Activated T-helper 2 cell treated with anti-CD3 and anti-CD28 coated beads, Interferon-gamma antibody, Interleukin-2, Interleukin-4, amounts not matched to agents 10 μg/mL and 5 μg/mL and 100 μg/mL, durations not matched to agents 14 hours and 24 hours and 36 hours (primary cell): ENCODE results near the gene PPP1R14B. TPM values are rescaled to one million over a fixed set of nuclear protein-coding genes. Genes with fewer than 3 reads are reported as not detected.

Experiments
- DNase-seq: peaks from one replicate; pipeline ENCODE4 v3.0.0; 2021; ENCODE audit warnings: low spot score
- H3K27ac Mint-ChIP-seq: one replicate; pipeline ENCODE4 v1.8.0; 2021; ENCODE audit warnings: mixed read lengths
- H3K27me3 Mint-ChIP-seq: one replicate; pipeline ENCODE4 v1.8.0; 2021; ENCODE audit warnings: low read depth, mixed read lengths
- H3K36me3 Mint-ChIP-seq: one replicate; pipeline ENCODE4 v1.8.0; 2021; ENCODE audit warnings: low read depth, mixed read lengths
- H3K4me1 Mint-ChIP-seq: one replicate; pipeline ENCODE4 v1.8.0; 2021; ENCODE audit warnings: low read depth, mixed read lengths
- H3K4me3 Mint-ChIP-seq: one replicate; pipeline ENCODE4 v1.8.0; 2021; ENCODE audit warnings: low read depth, mild to moderate bottlenecking, moderate library complexity, mixed read lengths
- H3K9me3 Mint-ChIP-seq: one replicate; pipeline ENCODE4 v1.8.0; 2021; ENCODE audit warnings: mixed read lengths
- intact Hi-C: fragments of 100-400 bp; cut with micrococcal nuclease; formaldehyde crosslinking; loops from one replicate; pipeline ENCODE4 v1.15.1; 2023
- total RNA-seq: library from RNA; stranded (reverse); gene quantifications from 2 replicates; pipeline ENCODE4 v1.2.3, GENCODE V29; 2022

PPP1R14B gene
- total RNA-seq, 1 donor from 2014 or later, result 273 TPM

DNA sequence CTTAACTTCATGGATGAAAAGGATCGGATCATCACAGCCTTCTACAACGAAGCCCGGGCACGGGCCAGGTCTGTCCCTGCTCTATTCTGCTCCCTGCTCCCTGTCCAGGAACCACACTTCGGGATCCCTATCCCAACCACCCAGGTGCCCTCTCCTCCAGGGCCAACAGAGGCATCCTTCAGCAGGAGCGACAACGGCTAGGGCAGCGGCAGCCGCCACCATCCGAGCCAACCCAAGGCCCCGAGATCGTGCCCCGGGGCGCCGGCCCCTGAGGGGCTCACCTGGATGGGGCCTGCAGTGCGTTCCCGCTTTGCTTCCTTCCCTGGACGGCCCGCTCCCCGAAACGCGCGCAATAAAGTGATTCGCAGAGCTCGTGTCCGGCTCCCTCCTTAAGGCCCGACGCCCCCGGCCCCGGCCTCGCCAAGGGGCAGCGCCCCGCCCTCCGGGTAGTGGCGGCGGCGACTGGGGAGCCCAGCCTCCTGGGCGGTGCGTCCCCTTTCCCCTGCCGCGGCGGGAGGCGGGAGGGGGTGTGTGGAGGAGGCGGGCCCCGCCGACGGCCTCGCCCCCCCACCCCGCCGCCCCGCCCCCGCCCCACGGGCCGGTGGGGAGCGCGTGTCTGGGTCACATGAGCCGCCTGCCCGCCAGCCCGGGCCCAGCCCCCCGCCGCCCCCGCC, 12.7 kb downstream of the PPP1R14B start, which contains the start of gene VEGFB:
VEGFB (plus strand) TSS at position 672 of the 674 bp plus-strand sequence. CDS start 250 bp downstream, outside the sequence.
- Mint-ChIP-seq H3K9me3 (no peaks in the 10 kb centered on the region), H3K27me3 (no peaks in the 10 kb centered on the region), H3K4me1 (peaks cover 20% of the 10 kb centered on the region), H3K27ac (peak within 1 kb of the TSS; percentile 60), H3K4me3 (peak within 1 kb of the TSS; percentile 85), H3K36me3 (peaks cover 27% of the 10 kb centered on the region)
- intact Hi-C loops, result no loop called here
- DNase-seq, result peak; percentile 71

- Mint-ChIP-seq H3K4me3 (peak overlapping the region; percentile 72), H3K36me3 (peaks cover 18% of the 10 kb centered on the region), H3K27me3 (no peaks in the 10 kb centered on the region), H3K9me3 (no peaks in the 10 kb centered on the region), H3K27ac (peak overlapping the region; percentile 36), H3K4me1 (peaks cover 22% of the 10 kb centered on the region)
- DNase-seq, result no peak
- intact Hi-C loops, result no loop called here
Observed at GRCh38 chr11:64232967-64233315, 13.8 kb downstream of the PPP1R14B start.

GRCh38 chr11:64232182-64232966, 14.4 kb downstream of the PPP1R14B start:
- H3K4me3 Mint-ChIP-seq, result peak overlapping the region; percentile 84
- no peak for DNase-seq
- H3K27me3 Mint-ChIP-seq, result no peaks in the 10 kb centered on the region
- H3K9me3 Mint-ChIP-seq, result no peaks in the 10 kb centered on the region
- peak overlapping the region; percentile 36 for H3K27ac Mint-ChIP-seq
- intact Hi-C loops, result no loop called here
- peaks cover 26% of the 10 kb centered on the region for H3K4me1 Mint-ChIP-seq
- peaks cover 13% of the 10 kb centered on the region for H3K36me3 Mint-ChIP-seq

DNA sequence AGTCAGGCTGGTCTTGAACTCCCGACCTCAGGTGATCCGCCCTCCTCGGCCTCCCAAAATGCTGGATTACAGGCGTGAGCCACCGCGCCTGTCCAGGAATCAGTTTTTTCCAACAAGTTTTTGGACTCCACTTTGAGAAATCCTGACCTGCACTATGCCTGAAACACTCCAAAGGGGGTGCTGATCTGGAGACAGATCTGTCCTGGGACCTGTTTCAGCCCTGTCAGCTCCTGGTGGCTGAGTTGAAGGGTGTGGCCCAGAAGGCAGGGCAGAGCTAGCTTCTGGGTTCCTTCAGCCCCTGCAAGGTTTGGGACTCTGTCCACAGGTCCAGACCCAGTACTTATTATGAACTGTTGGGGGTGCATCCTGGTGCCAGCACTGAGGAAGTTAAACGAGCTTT, 15.2 kb downstream of the PPP1R14B start:
- Mint-ChIP-seq H3K4me1 (peaks cover 29% of the 10 kb centered on the region), H3K4me3 (peak overlapping the region; percentile 84), H3K9me3 (no peaks in the 10 kb centered on the region), H3K36me3 (peaks cover 6% of the 10 kb centered on the region), H3K27me3 (no peaks in the 10 kb centered on the region), H3K27ac (no peak overlapping the region)
- intact Hi-C loops, result no loop called here
- no peak for DNase-seq

GRCh38 chr11:64230985-64231365, 15.8 kb downstream of the PPP1R14B start:
- no peak for DNase-seq
- intact Hi-C loops, result no loop called here
- H3K36me3 Mint-ChIP-seq, result peaks cover 6% of the 10 kb centered on the region
- peak overlapping the region; percentile 84 for H3K4me3 Mint-ChIP-seq
- peak overlapping the region; percentile 68 for H3K27ac Mint-ChIP-seq
- peaks cover 29% of the 10 kb centered on the region for H3K4me1 Mint-ChIP-seq
- H3K27me3 Mint-ChIP-seq, result no peaks in the 10 kb centered on the region
- no peaks in the 10 kb centered on the region for H3K9me3 Mint-ChIP-seq

DNA sequence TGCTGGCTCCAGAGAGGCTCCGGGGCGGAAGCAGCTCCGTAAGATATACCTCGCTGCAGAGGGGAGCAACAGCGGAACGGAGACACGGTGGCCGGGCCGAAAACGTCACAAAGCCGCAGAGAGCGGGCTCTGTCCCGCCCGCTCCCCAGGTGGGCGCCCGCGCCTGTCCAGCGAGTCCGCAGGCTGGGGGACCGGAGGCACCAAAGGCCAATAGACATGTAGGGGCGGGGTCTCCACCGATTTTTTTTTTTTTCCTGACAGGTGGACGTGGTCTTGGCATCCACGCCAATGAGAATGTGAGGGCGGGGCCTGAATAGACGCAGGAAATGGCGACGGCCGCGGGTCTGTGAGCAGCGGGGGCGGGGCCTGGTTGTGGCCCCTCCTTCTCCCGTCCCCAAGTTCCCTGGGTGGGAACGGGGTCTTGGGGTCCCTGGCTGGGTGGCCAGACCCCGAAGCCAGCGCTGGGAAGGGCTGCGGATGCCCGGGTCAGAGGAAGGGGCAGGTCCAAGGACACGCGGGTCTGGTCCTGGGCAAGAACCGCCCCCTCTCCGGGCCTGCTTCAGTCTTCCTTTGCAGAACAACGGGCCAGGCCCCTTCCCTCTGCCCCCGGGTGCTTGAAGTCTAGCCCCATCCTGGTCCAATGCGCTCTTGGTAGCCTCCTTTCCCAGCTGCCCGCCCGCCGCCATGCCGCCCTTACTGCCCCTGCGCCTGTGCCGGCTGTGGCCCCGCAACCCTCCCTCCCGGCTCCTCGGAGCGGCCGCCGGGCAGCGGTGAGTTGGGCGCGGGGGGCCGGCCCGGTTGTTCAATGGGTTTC, 16.4 kb downstream of the PPP1R14B start, which contains the start of gene DNAJC4:
DNAJC4 (plus strand) TSS at position 378 of the 814 bp plus-strand sequence; CDS start at position 685, 307 bp downstream.
- H3K4me3 Mint-ChIP-seq, result peak within 1 kb of the TSS; percentile 84
- DNase-seq, result peak; percentile 89
- no peaks in the 10 kb centered on the region for H3K27me3 Mint-ChIP-seq
- intact Hi-C loops, result no loop called here
- H3K4me1 Mint-ChIP-seq, result peaks cover 26% of the 10 kb centered on the region
- H3K27ac Mint-ChIP-seq, result peak within 1 kb of the TSS; percentile 81
- H3K9me3 Mint-ChIP-seq, result no peaks in the 10 kb centered on the region
- peaks cover 3% of the 10 kb centered on the region for H3K36me3 Mint-ChIP-seq

DNA sequence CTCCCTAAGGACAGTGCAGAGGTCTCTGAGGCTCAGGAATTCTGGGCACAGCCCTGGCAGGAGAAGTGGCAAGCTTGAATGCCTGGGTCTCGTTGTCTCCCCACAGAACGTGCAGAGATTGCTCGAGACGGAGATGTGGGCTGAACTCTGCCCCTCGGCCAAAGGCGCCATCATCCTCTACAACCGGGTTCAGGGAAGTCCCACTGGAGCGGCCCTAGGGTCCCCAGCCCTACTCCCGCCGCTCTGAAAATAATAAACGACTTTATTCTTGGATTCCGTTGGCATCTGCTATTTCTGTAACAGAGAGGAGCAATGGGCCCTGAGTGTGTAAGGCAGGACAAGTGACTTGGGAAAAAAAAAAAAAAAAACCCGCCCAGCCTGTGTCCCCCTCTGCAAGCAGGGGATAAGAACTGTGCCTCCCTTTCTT, 17.0 kb downstream of the PPP1R14B start:
- Mint-ChIP-seq H3K4me1 (peaks cover 22% of the 10 kb centered on the region), H3K36me3 (peaks cover 6% of the 10 kb centered on the region), H3K4me3 (peak overlapping the region; percentile 84), H3K27me3 (no peaks in the 10 kb centered on the region), H3K27ac (peak overlapping the region; percentile 81), H3K9me3 (no peaks in the 10 kb centered on the region)
- DNase-seq, result no peak
- intact Hi-C loops, result loop anchor here (5.0 kb wide), 1 partner anchor 42 kb away; the partner anchor contains the start of gene STIP1

- peaks cover 7% of the 10 kb centered on the region for H3K36me3 Mint-ChIP-seq
- H3K27me3 Mint-ChIP-seq, result no peaks in the 10 kb centered on the region
- H3K4me1 Mint-ChIP-seq, result peaks cover 22% of the 10 kb centered on the region
- intact Hi-C loops, result loop anchor here (5.0 kb wide), 1 partner anchor 42 kb away; the partner anchor contains the start of gene STIP1
- H3K4me3 Mint-ChIP-seq, result peak overlapping the region; percentile 84
- DNase-seq, result no peak
- no peaks in the 10 kb centered on the region for H3K9me3 Mint-ChIP-seq
- H3K27ac Mint-ChIP-seq, result no peak overlapping the region
Observed at GRCh38 chr11:64229090-64229743, 17.5 kb downstream of the PPP1R14B start.

GRCh38 chr11:64227405-64227956, 19.3 kb downstream of the PPP1R14B start:
- Mint-ChIP-seq H3K27ac (peak overlapping the region; percentile 62), H3K27me3 (no peaks in the 10 kb centered on the region), H3K9me3 (no peaks in the 10 kb centered on the region), H3K4me3 (peak overlapping the region; percentile 84), H3K36me3 (peaks cover 11% of the 10 kb centered on the region), H3K4me1 (peaks cover 22% of the 10 kb centered on the region)
- intact Hi-C loops, result loop anchor here (5.0 kb wide), 1 partner anchor 40 kb away; the partner anchor contains the start of gene STIP1
- DNase-seq, result no peak

DNA sequence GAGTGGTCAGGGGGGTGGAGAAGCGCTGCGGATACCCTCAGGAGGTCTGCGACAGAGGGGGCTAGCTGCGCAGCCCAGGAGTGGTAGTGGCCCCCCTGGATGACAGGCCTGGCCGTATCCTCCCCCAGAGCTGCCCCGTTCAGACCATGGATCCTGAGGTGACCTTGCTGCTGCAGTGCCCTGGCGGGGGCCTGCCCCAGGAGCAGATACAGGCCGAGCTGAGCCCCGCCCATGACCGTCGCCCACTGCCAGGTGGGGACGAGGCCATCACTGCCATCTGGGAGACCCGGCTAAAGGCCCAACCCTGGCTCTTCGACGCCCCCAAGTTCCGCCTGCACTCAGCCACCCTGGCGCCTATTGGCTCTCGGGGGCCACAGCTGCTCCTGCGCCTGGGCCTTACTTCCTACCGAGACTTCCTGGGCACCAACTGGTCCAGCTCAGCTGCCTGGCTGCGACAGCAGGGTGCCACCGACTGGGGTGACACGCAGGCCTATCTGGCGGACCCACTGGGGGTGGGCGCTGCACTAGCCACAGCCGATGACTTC, 20.2 kb downstream of the PPP1R14B start:
- peak overlapping the region; percentile 84 for H3K4me3 Mint-ChIP-seq
- peaks cover 22% of the 10 kb centered on the region for H3K4me1 Mint-ChIP-seq
- intact Hi-C loops, result loop anchor here (1.0 to 5.0 kb wide), 3 partner anchors 15 to 39 kb away; partner anchors contain the start of genes FKBP2 and STIP1
- H3K27ac Mint-ChIP-seq, result peak overlapping the region; percentile 62
- DNase-seq, result peak; percentile 59
- no peaks in the 10 kb centered on the region for H3K9me3 Mint-ChIP-seq
- peaks cover 14% of the 10 kb centered on the region for H3K36me3 Mint-ChIP-seq
- no peaks in the 10 kb centered on the region for H3K27me3 Mint-ChIP-seq

DNA sequence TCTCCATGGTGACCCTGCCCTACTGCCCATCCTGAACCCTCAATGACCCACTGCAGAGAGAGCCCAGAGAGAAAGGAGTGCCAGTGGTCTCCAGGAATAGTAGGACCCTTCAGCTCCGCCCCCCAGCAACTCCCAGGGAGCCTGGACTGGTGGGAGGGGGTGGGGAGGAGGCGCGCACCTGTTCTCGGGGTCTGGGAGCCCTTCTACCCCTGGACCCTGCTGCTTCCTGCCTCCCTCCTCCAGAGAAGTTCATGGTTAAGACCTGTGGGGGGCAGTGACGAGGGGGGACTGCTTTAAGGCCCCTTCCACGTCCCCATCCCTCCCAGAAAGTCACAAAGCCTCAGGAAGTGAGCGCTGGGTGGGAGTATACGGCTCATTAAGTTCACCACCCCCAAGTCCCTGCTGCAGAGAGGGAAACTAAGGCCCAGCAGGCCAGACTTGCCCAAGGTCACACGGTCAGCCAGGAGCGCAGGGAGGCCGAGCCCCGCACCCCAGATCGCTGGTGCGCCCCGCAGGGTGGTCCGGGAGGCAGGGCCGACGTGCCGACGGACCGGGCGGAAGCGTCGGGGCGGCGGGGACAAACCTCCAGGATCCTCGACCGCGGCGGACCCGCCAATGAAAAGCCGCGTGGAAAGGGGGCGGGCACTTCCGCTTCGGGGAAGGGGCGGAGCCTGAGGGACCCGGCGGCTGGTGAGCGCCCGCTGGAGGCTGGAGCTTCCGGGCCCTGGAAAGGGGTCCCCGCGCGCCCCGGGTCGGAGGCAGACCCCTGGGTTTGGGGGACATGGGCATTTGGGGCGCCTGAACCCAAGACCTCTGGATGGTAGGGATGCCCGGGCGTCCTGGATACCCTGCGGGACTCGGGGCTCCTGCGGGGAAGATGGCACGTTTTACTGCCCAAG, 20.9 kb downstream of the PPP1R14B start, which contains the start of the genes NUDT22 and TRPT1:
NUDT22 (plus strand) TSS at position 667 of the 899 bp plus-strand sequence. CDS start 379 bp downstream, outside the sequence.
TRPT1 (minus strand) TSS at position 579 of the 899 bp plus-strand sequence; CDS start at position 253, 326 bp downstream.
- H3K4me1 Mint-ChIP-seq, result peaks cover 21% of the 10 kb centered on the region
- H3K27ac Mint-ChIP-seq, result peak within 1 kb of the TSS; percentile 62
- H3K9me3 Mint-ChIP-seq, result no peaks in the 10 kb centered on the region
- no peaks in the 10 kb centered on the region for H3K27me3 Mint-ChIP-seq
- intact Hi-C loops, result loop anchor here (1.0 to 5.0 kb wide), 3 partner anchors 15 to 39 kb away; partner anchors contain the start of genes FKBP2 and STIP1
- H3K4me3 Mint-ChIP-seq, result peak within 1 kb of the TSS; percentile 84
- peaks cover 18% of the 10 kb centered on the region for H3K36me3 Mint-ChIP-seq
- DNase-seq, result peak; percentile 91
